Ecto neural progenitor cell (in vitro differentiated cells): ENCODE data around the gene DNER.
"Not testable (repeated sequence)": the region's sequence is repeated elsewhere in the genome, so short reads cannot be mapped to it uniquely, and the experiment has no call there.

ENCODE experiments used
- DNase-seq: peaks from one replicate; pipeline ENCODE4 v3.0.0-alpha.2; 2018; ENCODE audit warnings: low spot score

The DNER gene

DNA sequence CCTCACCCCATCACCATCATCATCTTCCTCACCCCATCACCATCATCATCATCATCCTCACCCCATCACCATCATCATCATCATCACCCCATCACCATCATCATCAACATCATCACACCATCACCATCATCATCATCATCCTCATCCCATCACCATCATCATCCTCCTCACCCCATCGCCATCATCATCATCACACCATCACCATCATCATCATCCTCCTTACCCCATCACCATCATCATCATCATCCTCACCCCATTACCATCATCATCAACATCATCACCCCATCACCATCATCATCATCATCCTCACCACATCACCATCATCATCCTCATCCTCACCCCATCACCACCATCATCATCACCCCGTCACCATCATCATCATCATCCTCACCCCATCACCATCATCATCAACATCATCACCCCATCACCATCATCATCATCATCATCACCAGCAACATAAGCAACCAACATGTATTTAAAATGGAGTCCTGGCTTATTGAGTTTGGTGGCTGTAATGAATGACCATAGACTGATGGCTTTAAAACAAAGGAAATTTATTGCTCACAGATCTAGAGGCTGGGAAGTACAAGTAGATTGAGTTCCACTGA is 150.0 kb downstream of the DNER start:
- DNase-seq = no peak

GRCh38 chr2:229563388-229563787 is 151.0 kb downstream of the DNER start:
- DNase-seq = no peak

GRCh38 chr2:229562472-229563127 is 151.8 kb downstream of the DNER start:
- no peak for DNase-seq

DNA sequence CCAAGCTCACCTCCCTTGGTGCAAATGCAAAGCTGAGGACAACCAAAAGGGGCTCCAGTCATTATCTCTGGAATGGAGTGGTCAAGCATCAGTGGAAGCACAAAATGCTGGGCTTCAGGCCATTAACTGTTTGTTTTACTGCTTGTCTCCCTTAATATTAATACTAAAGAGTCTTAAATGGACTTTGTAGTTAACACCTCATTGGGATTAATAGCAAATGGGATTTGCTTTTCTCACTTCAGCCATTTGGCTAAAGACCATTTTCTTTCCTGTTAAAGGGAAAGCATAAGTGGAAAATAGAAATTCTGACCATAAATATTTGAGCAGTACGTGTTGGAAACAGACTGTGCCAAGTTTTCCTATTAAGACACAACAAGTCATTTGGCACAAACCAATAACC is 154.4 kb downstream of the DNER start:
- DNase-seq = no peak

DNA sequence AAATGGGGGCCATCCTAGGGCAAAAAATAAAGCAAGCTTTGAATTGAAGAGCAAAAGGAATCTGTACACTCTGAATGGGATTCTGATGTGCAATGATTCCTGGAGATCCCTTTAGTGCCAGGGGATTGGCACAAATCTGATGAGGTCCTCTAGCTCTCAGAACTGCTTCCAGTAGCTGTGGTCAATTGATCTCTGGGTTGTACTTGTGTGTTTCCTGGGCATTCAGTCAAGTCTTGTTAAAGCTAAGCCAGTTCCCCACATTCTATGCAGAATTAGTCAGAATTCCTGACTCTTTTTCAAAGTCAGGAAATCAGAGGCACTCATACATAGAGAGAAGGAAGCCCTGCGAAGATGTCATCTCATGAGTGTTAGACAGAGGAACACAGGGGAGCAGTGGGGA is 161.3 kb downstream of the DNER start:
- no peak for DNase-seq

DNA sequence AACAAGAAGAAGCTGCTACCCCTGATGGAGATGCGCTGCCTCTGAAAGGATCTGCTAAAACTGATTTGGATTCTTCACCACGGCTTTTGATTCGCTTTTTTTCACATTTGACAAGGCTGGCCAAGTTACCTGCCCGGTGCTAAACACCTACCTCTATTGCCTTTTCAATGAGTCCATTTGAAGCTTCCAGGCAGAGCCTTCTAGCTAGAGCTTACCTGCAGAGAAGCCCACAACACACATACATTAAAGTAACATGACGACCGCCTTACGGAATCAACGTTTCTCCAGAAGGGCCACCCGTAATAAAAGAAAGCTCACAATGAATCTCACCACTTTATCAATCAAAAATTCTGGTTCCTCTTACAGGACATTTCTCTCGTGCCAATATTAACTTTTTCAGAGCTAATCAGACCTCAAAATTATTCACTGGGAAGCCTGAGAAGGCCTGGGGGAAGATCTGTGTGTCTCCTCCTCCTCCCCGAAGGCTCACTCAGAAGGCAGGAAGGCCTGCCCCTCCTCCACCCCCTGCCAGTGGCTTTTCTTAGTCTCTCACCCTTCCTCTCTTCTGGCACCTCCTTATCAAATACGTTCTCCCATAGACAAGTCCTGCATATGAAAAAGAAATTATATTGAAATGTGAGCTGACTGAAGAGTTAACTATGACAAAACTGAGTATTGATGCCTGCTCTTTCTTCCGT is 171.0 kb downstream of the DNER start:
- no peak for DNase-seq

DNA sequence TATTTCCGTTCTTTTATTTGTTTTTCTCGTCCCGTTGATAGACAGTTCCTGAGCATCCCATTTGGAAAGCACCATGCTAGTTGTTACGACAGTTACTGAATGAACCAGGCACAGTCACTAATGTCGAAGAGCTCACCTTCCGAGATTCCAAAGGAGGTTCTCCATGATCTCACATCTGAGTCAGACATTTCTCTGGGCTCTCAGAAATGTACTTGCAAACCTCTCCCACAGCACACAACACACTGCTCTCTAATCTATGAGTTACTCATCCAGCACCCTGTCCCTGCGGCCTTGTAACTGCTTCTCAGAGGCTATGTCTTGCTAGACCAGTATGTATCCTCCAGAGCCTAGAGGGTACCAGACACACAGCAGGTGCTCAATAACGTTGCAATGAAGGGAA is 174.7 kb downstream of the DNER start:
- DNase-seq = no peak

DNA sequence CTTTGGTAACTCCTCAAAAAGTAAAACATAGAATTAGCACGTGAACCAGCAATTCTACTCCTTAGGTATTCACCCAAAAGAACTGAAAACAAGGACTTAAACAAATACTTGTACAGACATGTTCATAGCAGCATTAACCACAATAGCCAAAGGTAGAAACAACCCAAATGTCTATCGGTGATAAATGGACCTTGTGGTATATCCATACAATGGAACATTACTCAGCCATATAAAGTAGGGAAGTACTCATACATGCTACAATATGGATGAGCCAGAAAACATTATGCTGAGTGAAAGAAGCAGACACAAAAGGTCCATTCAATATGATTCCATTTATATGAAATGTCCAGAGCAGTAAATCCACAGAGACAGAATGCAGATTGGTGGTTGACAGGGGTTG is 182.8 kb downstream of the DNER start:
- no peak for DNase-seq

DNA sequence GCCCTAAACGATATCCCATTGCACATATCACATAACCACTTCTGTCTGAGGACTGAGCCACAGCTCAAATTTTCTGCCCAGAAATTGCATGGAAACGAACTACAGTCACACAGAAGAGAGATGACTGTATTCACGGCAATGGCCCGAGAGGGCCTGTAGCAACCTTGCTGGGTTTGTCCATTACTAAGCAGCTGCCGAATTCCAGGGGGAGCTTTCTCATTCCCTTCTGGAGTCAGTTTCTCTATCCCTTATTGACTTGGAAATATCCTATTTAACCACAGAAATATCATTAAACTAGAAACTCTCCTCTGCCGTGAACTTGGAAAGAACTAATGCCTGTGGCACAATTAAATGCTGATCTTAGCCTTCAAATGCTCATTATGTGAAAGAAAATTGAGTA is 183.9 kb downstream of the DNER start:
- DNase-seq = no peak

GRCh38 chr2:229528846-229529245 is 185.5 kb downstream of the DNER start:
- no peak for DNase-seq

DNA sequence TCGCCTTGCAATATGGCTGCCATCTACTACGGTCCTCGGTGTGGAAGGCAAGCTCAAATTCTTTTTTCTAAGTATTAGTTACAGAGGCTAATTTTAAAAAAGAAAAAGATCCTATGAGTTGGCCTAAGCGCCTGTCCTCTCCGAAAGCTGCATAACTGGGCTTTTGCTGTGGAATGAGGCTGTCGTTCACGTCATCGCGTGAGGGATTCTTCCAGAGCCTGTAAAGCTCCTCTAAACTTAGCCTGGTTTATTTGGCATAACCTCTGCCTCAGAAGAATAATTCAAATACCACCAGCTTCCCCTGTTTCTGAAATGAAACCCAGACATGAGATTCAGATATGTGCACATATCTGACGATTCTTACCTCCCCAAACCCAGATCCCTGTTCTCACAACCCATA is 187.4 kb downstream of the DNER start:
- DNase-seq = no peak

DNA sequence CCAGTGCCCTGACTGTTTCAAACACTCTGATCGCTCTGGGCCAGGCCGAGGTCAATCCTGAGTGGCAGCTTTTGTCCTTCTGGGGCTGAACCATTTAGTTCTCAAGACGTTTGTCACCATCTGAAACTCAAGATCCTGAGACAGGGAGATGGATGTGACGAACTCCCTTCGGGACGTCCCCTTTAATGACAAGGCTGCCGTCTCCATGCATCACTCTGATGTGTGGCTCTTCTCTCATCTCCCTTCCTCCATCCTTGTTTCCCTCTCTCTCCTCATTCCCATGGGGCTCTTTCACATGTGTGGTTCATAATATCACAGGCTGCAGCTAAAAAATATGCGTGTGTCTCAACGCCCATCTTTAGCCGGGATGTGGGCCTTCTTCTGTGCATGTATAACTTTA is 189.6 kb downstream of the DNER start:
- DNase-seq = no peak

- no peak for DNase-seq
Observed at GRCh38 chr2:229523663-229524062, 190.7 kb downstream of the DNER start.

- no peak for DNase-seq
Observed at GRCh38 chr2:229521576-229521975, 192.8 kb downstream of the DNER start.

DNA sequence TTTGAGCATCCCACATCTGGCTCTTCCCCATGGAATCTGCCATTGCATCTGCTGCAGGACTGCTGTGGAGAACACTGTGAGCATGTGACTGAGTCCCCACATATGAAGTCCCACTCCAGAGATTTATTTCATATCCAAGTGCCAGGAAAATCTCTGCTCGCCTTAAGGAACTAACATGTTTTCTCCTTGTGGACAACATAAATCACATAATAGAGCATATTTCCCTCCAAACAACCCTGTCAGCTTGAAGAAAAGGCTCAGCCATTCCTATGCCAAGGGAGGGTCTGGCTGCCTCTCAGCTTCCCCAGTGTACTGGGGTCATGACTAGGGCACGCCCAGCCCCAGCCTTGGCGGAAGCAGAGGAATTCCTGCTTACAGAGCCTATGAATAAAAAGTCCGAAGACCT is 193.7 kb downstream of the DNER start:
- no peak for DNase-seq

DNA sequence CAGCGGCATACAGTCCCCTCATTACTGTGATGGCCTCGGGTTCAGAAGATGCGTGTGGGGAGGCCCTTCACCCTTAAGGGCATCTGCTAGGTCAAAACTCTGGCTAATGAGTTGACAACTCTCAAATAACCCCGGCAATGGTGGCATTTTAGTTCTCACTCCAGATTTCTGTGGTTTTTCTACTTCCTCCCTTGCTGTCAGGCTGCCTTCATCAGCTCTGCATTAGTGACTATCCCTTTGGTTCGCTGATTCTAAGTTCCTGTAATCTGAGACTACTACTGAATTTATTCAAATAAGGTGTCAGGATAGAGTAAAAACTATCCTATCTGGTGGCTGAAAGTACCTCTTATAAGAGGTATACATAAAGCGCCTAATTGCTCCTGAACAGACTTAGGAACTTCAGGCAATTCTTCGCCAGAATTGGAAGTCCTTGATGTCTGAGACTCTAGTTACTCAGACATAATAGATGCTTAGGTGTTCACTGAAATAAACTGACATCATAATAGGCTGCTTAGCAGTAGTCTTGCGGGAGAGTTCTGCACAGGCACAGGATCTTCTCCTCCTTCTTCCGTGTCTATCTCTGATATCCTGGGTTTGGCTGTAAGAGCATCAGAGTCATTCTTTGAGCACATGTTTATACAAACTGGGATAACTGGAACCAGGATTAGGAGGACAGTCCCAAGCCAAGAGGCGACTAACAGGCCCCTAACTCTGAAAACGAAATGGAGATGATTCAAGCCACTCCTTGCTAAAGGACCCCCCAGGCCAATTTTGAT is 194.5 kb downstream of the DNER start:
- DNase-seq = no peak

DNA sequence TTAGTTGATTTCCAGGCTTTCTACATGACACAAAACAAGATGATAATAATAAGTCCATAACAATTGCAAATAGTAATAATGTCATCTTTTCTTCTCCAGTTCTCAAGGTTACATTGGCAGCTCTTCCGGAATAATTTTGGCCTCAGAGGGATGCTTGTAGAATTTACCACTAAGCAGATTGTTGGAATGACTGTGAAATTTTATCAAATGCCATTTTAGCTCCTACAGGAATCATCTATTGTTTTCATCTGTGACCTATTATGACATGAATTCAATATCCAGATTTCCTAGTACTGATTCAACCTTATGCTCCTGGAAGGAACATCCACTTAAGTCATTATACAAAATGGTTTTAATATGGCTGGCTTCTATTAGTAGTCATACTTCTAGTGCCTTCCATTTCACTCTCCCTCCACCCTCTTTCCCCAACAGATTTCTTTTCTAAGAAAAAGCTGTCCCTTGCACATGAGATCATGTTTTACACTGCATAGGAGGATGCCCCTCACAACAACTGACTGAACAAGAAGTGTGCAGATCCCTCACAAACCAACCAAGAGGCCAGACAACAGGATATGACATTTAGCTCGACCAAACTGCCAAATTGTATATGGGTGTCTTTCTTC is 200.0 kb downstream of the DNER start:
- no peak for DNase-seq

- no peak for DNase-seq
Observed at GRCh38 chr2:229511524-229511923, 202.8 kb downstream of the DNER start.

DNA sequence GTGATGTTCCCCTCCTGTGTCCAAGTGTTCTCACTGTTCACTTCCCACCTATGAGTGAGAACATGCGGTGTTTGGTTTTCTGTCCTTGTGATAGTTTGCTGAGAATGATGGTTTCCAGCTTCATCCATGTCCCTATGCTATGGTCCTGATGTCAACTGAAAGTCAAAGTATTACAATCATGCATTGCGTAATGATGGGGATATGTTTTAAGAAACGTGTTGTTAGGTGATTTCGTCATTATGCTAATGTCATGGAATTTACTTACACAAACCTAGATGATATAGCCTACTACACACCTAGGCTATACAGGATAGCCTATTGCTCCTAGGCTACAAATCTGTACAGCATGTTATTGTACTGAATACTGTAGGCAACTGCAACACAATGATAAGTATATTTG is 207.7 kb downstream of the DNER start:
- not testable (repeated sequence) for DNase-seq

- no peak for DNase-seq
Observed at GRCh38 chr2:229501051-229501794, 213.1 kb downstream of the DNER start.

DNA sequence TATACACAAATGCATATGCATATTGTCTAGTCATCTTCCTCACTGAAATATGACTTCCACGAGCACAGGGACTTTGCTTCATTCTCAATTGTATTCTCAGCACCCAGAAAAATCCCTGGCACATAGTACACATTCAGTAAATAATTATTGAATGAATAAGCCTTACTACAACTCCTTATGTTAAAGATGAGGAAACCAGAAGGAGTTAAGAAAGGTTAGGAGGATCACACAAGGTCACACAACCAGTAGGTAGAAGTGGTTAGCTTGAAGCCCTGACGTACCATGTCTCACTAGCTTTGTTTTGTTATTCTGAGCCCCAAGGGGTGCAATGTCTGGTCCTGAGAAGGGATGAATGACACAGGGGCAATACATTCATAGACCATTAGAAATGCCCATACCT is 222.3 kb downstream of the DNER start:
- DNase-seq = no peak

- no peak for DNase-seq
Observed at GRCh38 chr2:229490167-229490566, 224.2 kb downstream of the DNER start.
